IMR-90 (cell line): ENCODE data around the gene CDK5. TPM values are rescaled to one million over a fixed set of nuclear protein-coding genes. Genes with fewer than 3 reads are reported as not detected.

Experiments used
- ATAC-seq: fragments of 200-7000 bp; cut with Tn5 transposase; 2 replicates; pipeline ENCODE4 v1.9.1; 2020; ENCODE audit warnings: low read depth, mild to moderate bottlenecking, moderate library complexity
- BruUV-seq: library from RNA; stranded (reverse); fragments of 400-500 nt; replicated peaks from 2 replicates; lab custom pipeline; 2021; lab: Mats Ljungman, UMichigan
- CTCF ChIA-PET: fragments of 300-600 bp; formaldehyde crosslinking; extraction: SDS; loops from one replicate; lab custom pipeline; 2021; ENCODE audit warnings: antibody characterized with exemption; lab: Yijun Ruan, JAX
- POLR2A ChIA-PET: fragments of 300-600 bp; sonication (Branson Sonifier 250); formaldehyde crosslinking; loops from one replicate; lab custom pipeline; 2022; ENCODE audit warnings: antibody characterized with exemption; ENCODE audit not compliant: unreplicated experiment; lab: Charles Lee
- DNase-seq: peaks from one replicate; pipeline ENCODE4 v3.0.0; 2013
- H2AFZ ChIP-seq: replicated peaks from 2 replicates; pipeline ENCODE3; 2013; ENCODE audit warnings: low read length, mild to moderate bottlenecking; ENCODE audit not compliant: poor library complexity
- H2AK5ac ChIP-seq: 2 replicates; pipeline ENCODE4 v1.6.1; 2013; ENCODE audit warnings: low read depth, low read length, inconsistent platforms
- H2AK9ac ChIP-seq: replicated peaks from 2 replicates; pipeline ENCODE3; 2013; ENCODE audit warnings: mild to moderate bottlenecking, low read depth, low read length, moderate library complexity; ENCODE audit not compliant: poor library complexity
- H2BK120ac ChIP-seq: 2 replicates; pipeline ENCODE4 v1.6.1; 2013; ENCODE audit warnings: low read depth, low read length, inconsistent platforms
- H2BK15ac ChIP-seq: 3 replicates; pipeline ENCODE4 v1.6.1; 2013; ENCODE audit warnings: low read depth, low read length, inconsistent platforms
- H2BK20ac ChIP-seq: 2 replicates; pipeline ENCODE4 v1.6.1; 2013; ENCODE audit warnings: low read depth, mild to moderate bottlenecking, inconsistent platforms, low read length, moderate library complexity
- H2BK5ac ChIP-seq: 2 replicates; pipeline ENCODE4 v1.6.1; 2013; ENCODE audit warnings: mild to moderate bottlenecking, low read depth, low read length, inconsistent platforms; ENCODE audit not compliant: poor library complexity, severe bottlenecking
- H3K14ac ChIP-seq: replicated peaks from 2 replicates; pipeline ENCODE4 v1.6.1; 2013; ENCODE audit warnings: low read depth, low read length, inconsistent platforms
- H3K18ac ChIP-seq: 2 replicates; pipeline ENCODE4 v1.6.1; 2013; ENCODE audit warnings: low read depth, low read length, control low read depth
- H3K23ac ChIP-seq: 2 replicates; pipeline ENCODE4 v1.6.1; 2013; ENCODE audit warnings: low read depth, low read length, inconsistent platforms
- H3K27ac ChIP-seq: 2 replicates; pipeline ENCODE4 v1.5.1; 2013; ENCODE audit warnings: mild to moderate bottlenecking, control low read depth, low read length; ENCODE audit not compliant: insufficient read depth
- H3K27me3 ChIP-seq: 2 replicates; pipeline ENCODE4 v1.6.1; 2013; ENCODE audit warnings: low read length; ENCODE audit not compliant: control insufficient read depth, insufficient read depth
- H3K36me3 ChIP-seq: 2 replicates; pipeline ENCODE4 v1.6.1; 2013; ENCODE audit warnings: low read length, mixed read lengths; ENCODE audit not compliant: control insufficient read depth, insufficient read depth
- H3K4ac ChIP-seq: 2 replicates; pipeline ENCODE4 v1.6.1; 2013; ENCODE audit warnings: low read depth, low read length, inconsistent platforms
- H3K4me1 ChIP-seq: 2 replicates; pipeline ENCODE4 v1.6.1; 2013; ENCODE audit warnings: low read length, mixed read lengths; ENCODE audit not compliant: control insufficient read depth, insufficient read depth
- H3K4me2 ChIP-seq: 2 replicates; pipeline ENCODE4 v1.6.1; 2013; ENCODE audit warnings: low read depth, mild to moderate bottlenecking, control low read depth, low read length, moderate library complexity
- H3K4me3 ChIP-seq: 2 replicates; pipeline ENCODE4 v1.5.1; 2013; ENCODE audit warnings: low read depth, mild to moderate bottlenecking, control low read depth, low read length, moderate library complexity; ENCODE audit not compliant: insufficient read depth
- H3K56ac ChIP-seq: 2 replicates; pipeline ENCODE4 v1.6.1; 2013; ENCODE audit warnings: low read length, inconsistent platforms; ENCODE audit not compliant: insufficient read depth; ENCODE audit errors: extremely low read depth
- H3K79me1 ChIP-seq, 2 experiments: 2 replicates each; pipeline ENCODE4 v1.6.1; 2013; ENCODE audit warnings: low read length in 2 of 2, inconsistent platforms in 1 of 2, low read depth in 1 of 2
- H3K9ac ChIP-seq: 2 replicates; pipeline ENCODE4 v1.6.1; 2013; ENCODE audit warnings: low read depth, low read length, control low read depth
- H3K9me1 ChIP-seq: 2 replicates; pipeline ENCODE4 v1.6.1; 2013; ENCODE audit warnings: low read length, inconsistent platforms; ENCODE audit not compliant: insufficient read depth
- H3K9me3 ChIP-seq: 2 replicates; pipeline ENCODE4 v1.6.1; 2013; ENCODE audit warnings: low read length; ENCODE audit not compliant: control insufficient read depth, insufficient read depth
- H4K20me1 ChIP-seq: 2 replicates; pipeline ENCODE4 v1.6.1; 2013; ENCODE audit warnings: low read length, inconsistent platforms; ENCODE audit not compliant: insufficient read depth
- H4K5ac ChIP-seq: 2 replicates; pipeline ENCODE4 v1.6.1; 2013; ENCODE audit warnings: mild to moderate bottlenecking, low read depth, low read length, control low read depth
- H4K8ac ChIP-seq, 2 experiments: 2 replicates each; pipeline ENCODE4 v1.6.1; 2013; ENCODE audit warnings: low read depth in 2 of 2, low read length in 2 of 2, control low read depth in 1 of 2, inconsistent platforms in 1 of 2
- H4K91ac ChIP-seq: 2 replicates; pipeline ENCODE4 v1.6.1; 2013; ENCODE audit warnings: low read depth, low read length, inconsistent platforms; ENCODE audit not compliant: insufficient read depth
- BHLHE40 ChIP-seq: fragments of 150-350 bp; IDR thresholded peaks from 2 replicates; pipeline ENCODE4 v1.6.1; 2016; ENCODE audit warnings: mild to moderate bottlenecking, low read depth, low read length
- CEBPB ChIP-seq: IDR thresholded peaks from 2 replicates; pipeline ENCODE4 v1.6.1; 2012; ENCODE audit warnings: low read depth, low read length, improper control_type of control experiment
- CHD1 ChIP-seq: IDR thresholded peaks from 2 replicates; pipeline ENCODE4 v1.6.1; 2012; ENCODE audit warnings: low read depth, low read length, improper control_type of control experiment
- ELK1 ChIP-seq: fragments of 150-350 bp; IDR thresholded peaks from 2 replicates; pipeline ENCODE4 v1.6.1; 2016; ENCODE audit warnings: low read depth, mild to moderate bottlenecking, low read length, moderate library complexity, borderline replicate concordance
- FOS ChIP-seq: fragments of 150-350 bp; IDR thresholded peaks from 2 replicates; pipeline ENCODE4 v1.6.1; 2016; ENCODE audit warnings: low read depth, low read length
- MAFK ChIP-seq: IDR thresholded peaks from 2 replicates; pipeline ENCODE4 v1.6.1; 2012; ENCODE audit warnings: low read depth, low read length, improper control_type of control experiment
- MAZ ChIP-seq: IDR thresholded peaks from 2 replicates; pipeline ENCODE4 v1.6.1; 2012; ENCODE audit warnings: low read depth, mild to moderate bottlenecking, low read length, improper control_type of control experiment, moderate library complexity, borderline replicate concordance
- MXI1 ChIP-seq: IDR thresholded peaks from 2 replicates; pipeline ENCODE4 v1.6.1; 2012; ENCODE audit warnings: low read depth, mild to moderate bottlenecking, low read length, moderate library complexity, borderline replicate concordance
- NFE2L2 ChIP-seq: fragments of 150-350 bp; IDR thresholded peaks from 2 replicates; pipeline ENCODE4 v1.6.1; 2016; ENCODE audit warnings: low read depth, mild to moderate bottlenecking, low read length
- POLR2A ChIP-seq: IDR thresholded peaks from 2 replicates; pipeline ENCODE4 v1.6.1; 2012; ENCODE audit warnings: mild to moderate bottlenecking, low read depth, low read length
- RAD21 ChIP-seq: IDR thresholded peaks from 2 replicates; pipeline ENCODE4 v1.6.1; 2012; ENCODE audit warnings: low read length, improper control_type of control experiment
- RCOR1 ChIP-seq: IDR thresholded peaks from 2 replicates; pipeline ENCODE4 v1.6.1; 2012; ENCODE audit warnings: mild to moderate bottlenecking, low read length, improper control_type of control experiment; ENCODE audit not compliant: insufficient replicate concordance
- RFX5 ChIP-seq: IDR thresholded peaks from 2 replicates; pipeline ENCODE4 v1.8.0; 2012; ENCODE audit warnings: low read depth, mild to moderate bottlenecking, low read length, moderate library complexity
- SMC3 ChIP-seq: fragments of 150-350 bp; IDR thresholded peaks from 2 replicates; pipeline ENCODE4 v1.6.1; 2016; ENCODE audit warnings: low read depth, mild to moderate bottlenecking, antibody characterized with exemption, low read length, moderate library complexity
- WGBS, 2 experiments: methylation state at CpG; one replicate each; pipeline versions ENCODE4 v1.1.5 to v1.1.7; 2013; ENCODE audit warnings: missing lambda C conversion rate in 2 of 2; ENCODE audit not compliant: insufficient read length in 1 of 2; ENCODE audit errors: extremely low coverage in 2 of 2; 5-methylcytosine and 5-hydroxymethylcytosine counted together
- dilution Hi-C: fragments of 300-500 bp; cut with HindIII; formaldehyde crosslinking; loops from one replicate; pipeline ENCODE4 v1.14.3; 2018; ENCODE audit warnings: low sequenced_read_pairs; ENCODE audit not compliant: unreplicated experiment
- in situ Hi-C: fragments of 300-500 bp; cut with MboI; formaldehyde crosslinking; loops from 3 replicates; pipeline ENCODE4 v1.14.3; 2019; ENCODE audit warnings: low sequenced_read_pairs, inconsistent platforms, mixed read lengths
- intact Hi-C: fragments of 100-400 bp; cut with micrococcal nuclease; formaldehyde crosslinking; loops from 2 replicates; pipeline ENCODE4 v1.10.0; 2022
- polyA plus RNA-seq, 3 experiments: library from polyadenylated mRNA; depleted of rRNA; stranded (reverse); fragments of >200 nt; gene quantifications; 2 replicates each; pipeline ENCODE4 v1.2.3, GENCODE V29; 2012; ENCODE audit warnings: low replicate concordance in 1 of 3
- total RNA-seq: library from RNA; depleted of rRNA; stranded (reverse); fragments of >200 nt; gene quantifications from 2 replicates; pipeline ENCODE4 v1.2.3, GENCODE V29; 2012
- TF ChIP-seq, protein P1 (sequence below): conservative IDR thresholded peaks from 2 replicates; pipeline ENCODE4 v1.5.1; 2012; ENCODE audit warnings: mild to moderate bottlenecking, low read depth, low read length, improper control_type of control experiment

The CDK5 gene
- total and polyA plus RNA-seq, 2 of the 4 experiments (the other 2 are of a cell fraction) = 22.4 to 34.8 TPM

GRCh38 chr7:151068069-151068773 lies 10.5 kb upstream of the CDK5 start:
- BruUV-seq = no TSS peak
- no peak for TF ChIP-seq FOS
- TF ChIP-seq RCOR1 = no peak
- TF ChIP-seq RFX5 = no peak
- no peak for TF ChIP-seq BHLHE40
- TF ChIP-seq CHD1 = no peak
- no peak for TF ChIP-seq RAD21
- TF ChIP-seq ELK1 = no peak
- TF ChIP-seq POLR2A = no peak
- no peak for TF ChIP-seq MAZ
- no peak for TF ChIP-seq NFE2L2
- TF ChIP-seq, protein P1, sequence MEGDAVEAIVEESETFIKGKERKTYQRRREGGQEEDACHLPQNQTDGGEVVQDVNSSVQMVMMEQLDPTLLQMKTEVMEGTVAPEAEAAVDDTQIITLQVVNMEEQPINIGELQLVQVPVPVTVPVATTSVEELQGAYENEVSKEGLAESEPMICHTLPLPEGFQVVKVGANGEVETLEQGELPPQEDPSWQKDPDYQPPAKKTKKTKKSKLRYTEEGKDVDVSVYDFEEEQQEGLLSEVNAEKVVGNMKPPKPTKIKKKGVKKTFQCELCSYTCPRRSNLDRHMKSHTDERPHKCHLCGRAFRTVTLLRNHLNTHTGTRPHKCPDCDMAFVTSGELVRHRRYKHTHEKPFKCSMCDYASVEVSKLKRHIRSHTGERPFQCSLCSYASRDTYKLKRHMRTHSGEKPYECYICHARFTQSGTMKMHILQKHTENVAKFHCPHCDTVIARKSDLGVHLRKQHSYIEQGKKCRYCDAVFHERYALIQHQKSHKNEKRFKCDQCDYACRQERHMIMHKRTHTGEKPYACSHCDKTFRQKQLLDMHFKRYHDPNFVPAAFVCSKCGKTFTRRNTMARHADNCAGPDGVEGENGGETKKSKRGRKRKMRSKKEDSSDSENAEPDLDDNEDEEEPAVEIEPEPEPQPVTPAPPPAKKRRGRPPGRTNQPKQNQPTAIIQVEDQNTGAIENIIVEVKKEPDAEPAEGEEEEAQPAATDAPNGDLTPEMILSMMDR = no peak
- TF ChIP-seq MAFK = no peak
- TF ChIP-seq MXI1 = no peak
- no peak for TF ChIP-seq CEBPB
- TF ChIP-seq SMC3 = no peak

More at GRCh38 chr7:151068069-151068773, 10.5 kb upstream of the CDK5 start:
- no peak overlapping the region; the same call in 1 of the 2 replicates for H3K14ac ChIP-seq
- peak overlapping the region; percentile 11; the same call in 1 of the 2 replicates for H3K4ac ChIP-seq
- H4K5ac ChIP-seq = no peak overlapping the region
- intact Hi-C loops (loop anchor here (1.0 kb wide), 1 partner anchor 9 kb away; the partner anchor contains the start of gene SLC4A2), dilution Hi-C loops (no loop called here), in situ Hi-C loops (no loop called here)
- H3K4me2 ChIP-seq = no peak overlapping the region
- H2BK120ac ChIP-seq = no peak overlapping the region
- no peak overlapping the region for H3K9ac ChIP-seq
- H4K8ac ChIP-seq = 0 out of 4 replicates have a peak overlapping the region, but pooled peaks of 1 of the 2 experiments have one; percentile 2
- H3K9me1 ChIP-seq = peaks cover 4% of the 10 kb centered on the region; the same call in 1 of the 2 replicates
- 69% methylated on average over 2 of the region's 12 CpGs; no CpG with 5 or more reads in 1 of the 2 experiments for WGBS, 2 experiments
- no peaks in the 10 kb centered on the region for H3K9me3 ChIP-seq
- H3K27me3 ChIP-seq = no peaks in the 10 kb centered on the region
- H3K23ac ChIP-seq = no peak overlapping the region
- ChIA-PET CTCF (no interaction called here), POLR2A (interaction anchor here (1.1 kb wide), 1 partner anchor 12 kb away, joined by 7 read pairs; the partner anchor contains the start of gene FASTK)
- peak; percentile 74 for DNase-seq
- no peak overlapping the region for H2AK5ac ChIP-seq
- H4K20me1 ChIP-seq = peaks cover 14% of the 10 kb centered on the region
- peak overlapping the region; percentile 23 for H2BK5ac ChIP-seq
- H3K27ac ChIP-seq = peak overlapping the region; percentile 17; the same call in 1 of the 2 replicates
- H2BK15ac ChIP-seq = no peak overlapping the region
- no peak overlapping the region for H2AK9ac ChIP-seq
- peak; percentile 79 for ATAC-seq
- no peak overlapping the region for H3K56ac ChIP-seq
- H2AFZ ChIP-seq = no peak overlapping the region
- no peak overlapping the region for H2BK20ac ChIP-seq
- H3K4me1 ChIP-seq = peaks cover 9% of the 10 kb centered on the region
- no peak overlapping the region for H3K4me3 ChIP-seq
- peaks cover 13 to 36% of the 10 kb centered on the region in 2 experiments for H3K79me1 ChIP-seq
- H4K91ac ChIP-seq = peak overlapping the region; percentile 17; the same call in 1 of the 2 replicates
- peaks cover 77% of the 10 kb centered on the region for H3K36me3 ChIP-seq
- H3K18ac ChIP-seq = no peak overlapping the region
